Neural cell (in vitro differentiated cells): ENCODE results near the gene SCN7A. TPM values are rescaled to one million over a fixed set of nuclear protein-coding genes. Genes with fewer than 3 reads are reported as not detected.

Experiments
- H2AFZ ChIP-seq: fragments of 200-600, 300-800 bp; sonication (generic), shearing (Covaris generic); 2 replicates; pipeline ENCODE4 v1.6.0; 2014; ENCODE audit warnings: low read depth, mild to moderate bottlenecking, antibody characterized with exemption, low read length, moderate library complexity
- H3F3A ChIP-seq: fragments of 200-600 bp; shearing (Covaris generic); 2 replicates; pipeline ENCODE4 v1.6.1; 2016; ENCODE audit warnings: mild to moderate bottlenecking, moderate library complexity, mixed read lengths, antibody characterized with exemption, low read length; ENCODE audit not compliant: insufficient read depth, poor library complexity, severe bottlenecking
- H3K27ac ChIP-seq: fragments of 200-600, 300-800 bp; sonication (generic), shearing (Covaris generic); 2 replicates; pipeline ENCODE4 v1.5.1; 2014; ENCODE audit warnings: mild to moderate bottlenecking, low read length, moderate library complexity
- H3K27me3 ChIP-seq: fragments of 300-800, 200-600 bp; sonication (generic), shearing (Covaris generic); 2 replicates; pipeline ENCODE4 v1.6.0; 2014; ENCODE audit warnings: mild to moderate bottlenecking, low read depth, low read length, moderate library complexity; ENCODE audit not compliant: insufficient read depth
- H3K36me3 ChIP-seq: fragments of 300-800, 200-600 bp; sonication (generic), shearing (Covaris generic); 2 replicates; pipeline ENCODE4 v1.5.1; 2014; ENCODE audit warnings: mild to moderate bottlenecking, antibody characterized with exemption, low read length, moderate library complexity; ENCODE audit not compliant: insufficient read depth
- H3K4me2 ChIP-seq: fragments of 300-800, 200-600 bp; sonication (generic), shearing (Covaris generic); 2 replicates; pipeline ENCODE4 v1.6.0; 2014; ENCODE audit warnings: mild to moderate bottlenecking, low read length
- H3K4me3 ChIP-seq: fragments of 300-800, 200-600 bp; sonication (generic), shearing (Covaris generic); 2 replicates; pipeline ENCODE4 v1.5.1; 2014; ENCODE audit warnings: mild to moderate bottlenecking, low read length, moderate library complexity
- H3K79me2 ChIP-seq: fragments of 200-600 bp; shearing (Covaris generic); replicated peaks from 2 replicates; pipeline ENCODE4 v1.6.0; 2014; ENCODE audit warnings: mild to moderate bottlenecking, low read length, moderate library complexity; ENCODE audit not compliant: insufficient read depth
- H3K9ac ChIP-seq: fragments of 300-800, 200-600 bp; sonication (generic), shearing (Covaris generic); 2 replicates; pipeline ENCODE4 v1.6.1; 2016; ENCODE audit warnings: mild to moderate bottlenecking, low read length, mixed read lengths
- H3K9me2 ChIP-seq: fragments of 200-600 bp; shearing (Covaris generic); 2 replicates; pipeline ENCODE4 v1.6.1; 2016; ENCODE audit warnings: mild to moderate bottlenecking, low read length, mixed read lengths; ENCODE audit not compliant: insufficient read depth
- H3K9me3 ChIP-seq: fragments of 200-600, 300-800 bp; sonication (generic), shearing (Covaris generic); 2 replicates; pipeline ENCODE4 v1.6.1; 2016; ENCODE audit warnings: mild to moderate bottlenecking, mixed run types, low read length, moderate library complexity, mixed read lengths
- H4K20me1 ChIP-seq: fragments of 200-600 bp; shearing (Covaris generic); 2 replicates; pipeline ENCODE4 v1.6.1; 2016; ENCODE audit warnings: mild to moderate bottlenecking, mixed run types; ENCODE audit not compliant: insufficient read depth
- CTCF ChIP-seq: fragments of 450-650 bp; IDR thresholded peaks from 2 replicates; pipeline ENCODE4 v1.5.1; 2014; ENCODE audit warnings: antibody characterized with exemption, mild to moderate bottlenecking, moderate library complexity; ENCODE audit not compliant: poor library complexity, severe bottlenecking
- EP300 ChIP-seq: fragments of 450-650 bp; conservative IDR thresholded peaks from 2 replicates; pipeline ENCODE4 v1.6.1; 2014; ENCODE audit warnings: antibody characterized with exemption, mild to moderate bottlenecking, moderate library complexity; ENCODE audit not compliant: poor library complexity, severe bottlenecking
- EZH2 ChIP-seq: fragments of 200-600, 300-800 bp; shearing (Covaris generic), sonication (generic); IDR thresholded peaks from 2 replicates; pipeline ENCODE4 v1.6.1; 2014; ENCODE audit warnings: antibody characterized with exemption, low read length, borderline replicate concordance, mild to moderate bottlenecking; ENCODE audit not compliant: insufficient read depth, poor library complexity, severe bottlenecking
- MXI1 ChIP-seq: fragments of 450-650 bp; conservative IDR thresholded peaks from 2 replicates; pipeline ENCODE4 v1.6.1; 2014; ENCODE audit warnings: antibody characterized with exemption, mild to moderate bottlenecking; ENCODE audit not compliant: poor library complexity, severe bottlenecking
- POLR2AphosphoS5 ChIP-seq: IDR thresholded peaks from 2 replicates; pipeline ENCODE4 v1.6.1; 2012
- RAD21 ChIP-seq: fragments of 450-650 bp; conservative IDR thresholded peaks from 2 replicates; pipeline ENCODE4 v1.6.1; 2014; ENCODE audit warnings: antibody characterized with exemption, mild to moderate bottlenecking, moderate library complexity
- REST ChIP-seq: IDR thresholded peaks from 2 replicates; pipeline ENCODE4 v1.6.1; 2012; ENCODE audit warnings: borderline replicate concordance
- SMC3 ChIP-seq: fragments of 450-650 bp; conservative IDR thresholded peaks from 2 replicates; pipeline ENCODE4 v1.6.1; 2014; ENCODE audit warnings: antibody characterized with exemption, mild to moderate bottlenecking, moderate library complexity; ENCODE audit not compliant: poor library complexity
- TAF1 ChIP-seq: IDR thresholded peaks from 2 replicates; pipeline ENCODE4 v1.6.1; 2012; ENCODE audit warnings: low read depth
- polyA plus RNA-seq: library from polyadenylated mRNA; depleted of rRNA; stranded (reverse); fragments of >200 nt; gene quantifications from 2 replicates; pipeline ENCODE4 v1.2.3, GENCODE V29; 2014

The SCN7A gene
- polyA plus RNA-seq, 1 donor from 2014 or later: 0.09 TPM

- Histone ChIP-seq H3K9me2 (no peaks in the 10 kb centered on the region), H3K27ac (no peak overlapping the region), H3K79me2 (no peaks in the 10 kb centered on the region), H3K4me2 (no peak overlapping the region), H3K36me3 (no peaks in the 10 kb centered on the region), H3K9ac (no peak overlapping the region), H3F3A (no peaks in the 10 kb centered on the region), H3K9me3 (no peaks in the 10 kb centered on the region), H3K4me3 (no peak overlapping the region), H4K20me1 (no peaks in the 10 kb centered on the region), H2AFZ (no peak overlapping the region), H3K27me3 (no peaks in the 10 kb centered on the region)
- no peak for TF ChIP-seq EZH2
- peak; percentile 76 for TF ChIP-seq SMC3
- TF ChIP-seq MXI1: no peak
- TF ChIP-seq POLR2AphosphoS5: no peak
- TF ChIP-seq TAF1: no peak
- no peak for TF ChIP-seq REST
- TF ChIP-seq RAD21: peak; percentile 81
- peak; percentile 75 for TF ChIP-seq CTCF
- no peak for TF ChIP-seq EP300
Observed at GRCh38 chr2:166419616-166419934, 74.5 kb downstream of the SCN7A start.

- no peaks in the 10 kb centered on the region for H3K9me2 ChIP-seq
- no peaks in the 10 kb centered on the region for H4K20me1 ChIP-seq
- no peaks in the 10 kb centered on the region for H3K79me2 ChIP-seq
- H3K36me3 ChIP-seq: no peaks in the 10 kb centered on the region
- H2AFZ ChIP-seq: no peak overlapping the region
- no peak overlapping the region for H3K9ac ChIP-seq
- TF ChIP-seq TAF1: no peak
- no peak for TF ChIP-seq RAD21
- no peak for TF ChIP-seq EZH2
- no peak for TF ChIP-seq SMC3
- TF ChIP-seq MXI1: no peak
- TF ChIP-seq EP300: no peak
- TF ChIP-seq REST: no peak
- TF ChIP-seq CTCF: no peak
- TF ChIP-seq POLR2AphosphoS5: no peak
- H3K9me3 ChIP-seq: no peaks in the 10 kb centered on the region
- H3K4me3 ChIP-seq: no peak overlapping the region
- H3K4me2 ChIP-seq: no peak overlapping the region
- H3K27ac ChIP-seq: no peak overlapping the region
- no peaks in the 10 kb centered on the region for H3F3A ChIP-seq
- H3K27me3 ChIP-seq: no peaks in the 10 kb centered on the region
Observed at GRCh38 chr2:166418853-166419615, 75.0 kb downstream of the SCN7A start.
